HG03103 (cell line): ENCODE data around the gene STARD5.

ENCODE experiments used
- ATAC-seq: cut with Tn5 transposase; IDR thresholded peaks from one replicate; pipeline ENCODE4 v1.9.1; 2021; ENCODE audit warnings: low read depth; ENCODE audit not compliant: unreplicated experiment

The STARD5 gene

GRCh38 chr15:81278306-81279029 is 45.5 kb downstream of the STARD5 start:
- no peak for ATAC-seq

- ATAC-seq: no peak
These were observed 46.1 kb downstream of the STARD5 start for GRCh38 chr15:81277851-81278250.

GRCh38 chr15:81276967-81277366 is 47.0 kb downstream of the STARD5 start:
- ATAC-seq: no peak

GRCh38 chr15:81275711-81276392 is 48.1 kb downstream of the STARD5 start:
- ATAC-seq: no peak

- peak; percentile 83 for ATAC-seq
These were observed 48.8 kb downstream of the STARD5 start for GRCh38 chr15:81274931-81275707.

- no peak for ATAC-seq
These were observed 49.7 kb downstream of the STARD5 start for GRCh38 chr15:81274255-81274654.

GRCh38 chr15:81273855-81274254 is 50.1 kb downstream of the STARD5 start:
- no peak for ATAC-seq

GRCh38 chr15:81273200-81273599 is 50.7 kb downstream of the STARD5 start:
- no peak for ATAC-seq

GRCh38 chr15:81271761-81272644 is 51.9 kb downstream of the STARD5 start:
- ATAC-seq: no peak

- ATAC-seq: no peak
These were observed 53.0 kb downstream of the STARD5 start for GRCh38 chr15:81270781-81271491.

GRCh38 chr15:81270188-81270587 is 53.8 kb downstream of the STARD5 start:
- no peak for ATAC-seq

GRCh38 chr15:81268881-81269601 is 54.9 kb downstream of the STARD5 start:
- no peak for ATAC-seq

GRCh38 chr15:81268340-81268739 is 55.6 kb downstream of the STARD5 start:
- no peak for ATAC-seq

GRCh38 chr15:81265944-81266775 is 57.8 kb downstream of the STARD5 start:
- ATAC-seq: peak; percentile 82

- ATAC-seq: no peak
These were observed 58.5 kb downstream of the STARD5 start for GRCh38 chr15:81265256-81265943.

GRCh38 chr15:81264072-81264857 is 59.7 kb downstream of the STARD5 start:
- ATAC-seq: no peak

GRCh38 chr15:81263477-81263876 is 60.5 kb downstream of the STARD5 start:
- ATAC-seq: no peak
